ENCODE data around the gene MRPL10. TPM values are rescaled to one million over a fixed set of nuclear protein-coding genes. Genes with fewer than 3 reads are reported as not detected.

MRPL10 gene
- total RNA-seq, 1 experiment from 2014 or later, result 74.2 TPM

DNA sequence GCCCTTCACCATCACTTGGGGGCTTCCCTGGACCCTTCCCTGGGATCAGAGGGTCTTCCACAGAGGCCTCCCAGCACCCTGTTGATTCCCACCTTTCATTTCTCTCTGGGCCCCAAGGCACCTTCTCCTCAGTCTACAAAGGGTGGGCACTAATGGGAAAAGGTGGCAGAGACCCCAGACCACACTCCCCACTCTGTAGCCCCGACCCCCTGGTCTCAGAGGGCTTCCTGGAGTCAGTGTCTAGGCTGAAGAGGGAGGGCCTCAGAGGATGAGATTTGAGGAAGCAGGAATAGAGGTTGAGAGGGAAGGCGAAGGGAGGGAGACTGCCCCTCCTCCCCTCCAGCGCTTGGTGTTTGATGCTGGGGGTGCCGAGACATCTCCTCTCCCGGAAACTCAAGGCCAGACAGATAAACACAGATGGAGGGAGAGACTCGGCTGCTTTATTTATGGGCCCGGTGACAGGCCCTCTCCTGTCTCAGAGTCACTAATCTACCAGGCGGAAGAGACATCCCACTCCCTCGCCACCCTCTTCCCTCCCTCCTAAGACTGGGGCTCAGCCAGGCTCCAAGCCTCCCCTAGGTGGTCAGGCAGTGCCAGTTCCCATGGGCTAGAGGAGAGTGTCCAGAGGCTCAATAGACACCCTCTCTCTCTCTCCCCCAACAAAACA, 46.2 kb upstream of the MRPL10 start:
- intact Hi-C loops (cut with micrococcal nuclease), result no loop called here
- no peaks in the 10 kb centered on the region for H3K36me3 ChIP-seq (ENCODE audit: low read depth, low read length)
- H2AFZ ChIP-seq (ENCODE audit: low read length), result no peak overlapping the region
- H3K79me2 ChIP-seq (ENCODE audit: low read length), result no peaks in the 10 kb centered on the region
- H3K9ac ChIP-seq (ENCODE audit: low read length), result no peak overlapping the region
- H3K9me3 ChIP-seq (ENCODE audit: low read length), result no peaks in the 10 kb centered on the region
- no peak overlapping the region for H3K27ac ChIP-seq (ENCODE audit: low read length)
- H3F3A ChIP-seq (ENCODE audit: low read length, unreplicated experiment), result no peaks in the 10 kb centered on the region
- no peaks in the 10 kb centered on the region for H3K9me2 ChIP-seq (replicated peaks; ENCODE audit: low read length)
- CTCF ChIA-PET, result no interaction called here
- no peaks in the 10 kb centered on the region for H4K20me1 ChIP-seq (ENCODE audit: low read length)
- TF ChIP-seq EZH2 (IDR thresholded peaks at IDR 0.05; ENCODE audit: low read length, unreplicated experiment) (no peak), EZH2phosphoT487 (IDR thresholded peaks at IDR 0.05; ENCODE audit: borderline replicate concordance, low read length) (no peak), CTCF (conservative IDR thresholded peaks at IDR 0.05; ENCODE audit: low read depth, low read length) (no peak)
- no peak for DNase-seq
- H3K4me3 ChIP-seq (ENCODE audit: low read length), result no peak overlapping the region
- H3K4me2 ChIP-seq (ENCODE audit: low read length), result no peak overlapping the region
- no TSS peak for BruUV-seq (replicated peaks)
- POLR2A ChIA-PET (ENCODE audit: unreplicated experiment), result no interaction called here
- H3K4me1 ChIP-seq (ENCODE audit: insufficient read depth, low read length), result no peaks in the 10 kb centered on the region
- ATAC-seq, result no peak
- H3K27me3 ChIP-seq (ENCODE audit: low read length), result no peaks in the 10 kb centered on the region

DNA sequence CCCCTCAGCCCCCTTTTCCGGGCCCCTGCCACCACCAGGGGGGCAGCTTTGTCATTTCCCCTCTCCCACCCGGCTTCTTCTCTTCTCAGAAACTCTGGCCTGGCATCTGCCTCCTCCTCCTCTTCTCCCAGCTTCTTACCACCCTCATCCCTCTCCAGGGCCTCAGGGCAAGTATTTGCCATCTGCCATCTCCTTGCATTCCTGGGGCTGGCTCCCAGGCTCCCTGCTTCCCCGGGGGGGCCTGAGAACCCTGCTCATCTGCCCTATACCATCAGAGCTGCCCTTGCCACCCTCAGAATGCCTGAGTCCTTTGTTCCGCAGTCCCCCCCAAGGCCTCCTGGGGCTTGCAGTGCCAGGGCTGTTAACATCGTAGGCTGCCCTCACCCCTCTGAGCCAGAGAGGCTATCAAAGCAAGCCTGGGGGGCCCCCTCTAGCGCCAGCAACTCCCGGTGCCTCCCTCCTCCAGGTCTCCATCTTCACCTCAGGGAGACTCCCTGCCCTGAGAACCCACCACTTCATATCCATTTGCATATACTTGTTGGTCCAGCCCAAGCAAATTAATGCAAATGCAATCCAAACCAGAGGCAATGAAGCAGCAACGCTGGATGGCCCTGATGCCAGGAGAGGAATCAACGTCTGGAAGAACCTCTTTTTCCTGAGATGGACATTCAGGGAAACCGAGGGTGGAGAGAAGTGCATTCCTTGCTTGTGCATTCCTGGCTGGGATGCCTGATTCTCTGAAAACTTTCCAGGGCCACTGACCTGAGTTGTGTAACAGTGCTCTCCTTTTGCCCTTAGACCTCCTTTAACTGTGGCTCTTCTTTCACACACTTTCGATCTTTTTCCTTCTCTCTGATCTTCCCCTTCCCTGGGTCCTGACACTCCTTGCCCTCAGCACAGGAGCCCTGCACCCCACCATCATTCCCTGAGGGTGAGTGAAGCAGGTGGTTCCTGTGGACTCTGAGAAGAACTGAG, 44.0 kb upstream of the MRPL10 start:
- H3K9me3 ChIP-seq (ENCODE audit: low read length), result no peaks in the 10 kb centered on the region
- H3F3A ChIP-seq (ENCODE audit: low read length, unreplicated experiment), result no peaks in the 10 kb centered on the region
- H3K79me2 ChIP-seq (ENCODE audit: low read length), result no peaks in the 10 kb centered on the region
- H3K4me2 ChIP-seq (ENCODE audit: low read length), result no peak overlapping the region
- no peak overlapping the region for H3K9ac ChIP-seq (ENCODE audit: low read length)
- BruUV-seq (replicated peaks), result no TSS peak
- ATAC-seq, result no peak
- H3K27me3 ChIP-seq (ENCODE audit: low read length), result no peaks in the 10 kb centered on the region
- H3K27ac ChIP-seq (ENCODE audit: low read length), result no peak overlapping the region
- no peak for TF ChIP-seq EZH2phosphoT487 (IDR thresholded peaks at IDR 0.05; ENCODE audit: borderline replicate concordance, low read length)
- no peak for TF ChIP-seq CTCF (conservative IDR thresholded peaks at IDR 0.05; ENCODE audit: low read depth, low read length)
- no peak for TF ChIP-seq EZH2 (IDR thresholded peaks at IDR 0.05; ENCODE audit: low read length, unreplicated experiment)
- DNase-seq, result no peak
- ChIA-PET POLR2A (ENCODE audit: unreplicated experiment) (no interaction called here), CTCF (interaction anchor here (0.7 kb wide), 1 partner anchor 85 kb away, joined by 4 read pairs; no protein-coding TSS in a partner anchor)
- H3K4me1 ChIP-seq (ENCODE audit: insufficient read depth, low read length), result no peaks in the 10 kb centered on the region
- intact Hi-C loops (cut with micrococcal nuclease), result no loop called here
- no peaks in the 10 kb centered on the region for H3K36me3 ChIP-seq (ENCODE audit: low read depth, low read length)
- H2AFZ ChIP-seq (ENCODE audit: low read length), result no peak overlapping the region
- H4K20me1 ChIP-seq (ENCODE audit: low read length), result no peaks in the 10 kb centered on the region
- no peaks in the 10 kb centered on the region for H3K9me2 ChIP-seq (replicated peaks; ENCODE audit: low read length)
- no peak overlapping the region for H3K4me3 ChIP-seq (ENCODE audit: low read length)

Data from PC-3 (cell line).